ENCODE results near the gene SNRPD3.

DNA sequence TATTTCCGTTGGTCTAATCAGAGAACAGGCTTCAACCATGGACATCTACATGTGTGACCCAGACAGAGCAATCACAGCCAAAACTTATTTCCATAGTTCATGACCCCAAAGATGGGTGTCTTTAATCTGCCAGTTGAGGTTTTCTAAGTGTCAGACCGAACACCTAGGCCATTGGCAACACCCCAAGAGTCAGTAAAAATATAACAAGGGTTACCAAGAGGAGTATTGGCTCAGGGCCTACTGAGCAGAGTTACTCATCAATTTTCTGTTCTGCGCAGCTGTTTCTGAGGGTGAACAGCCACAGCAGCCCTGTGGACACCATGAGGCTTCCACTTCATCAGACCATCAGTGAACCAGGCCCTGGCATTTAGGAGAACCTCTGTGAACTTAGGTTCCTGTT lies 19.7 kb upstream of the SNRPD3 start:
- TF ChIP-seq, protein P1, sequence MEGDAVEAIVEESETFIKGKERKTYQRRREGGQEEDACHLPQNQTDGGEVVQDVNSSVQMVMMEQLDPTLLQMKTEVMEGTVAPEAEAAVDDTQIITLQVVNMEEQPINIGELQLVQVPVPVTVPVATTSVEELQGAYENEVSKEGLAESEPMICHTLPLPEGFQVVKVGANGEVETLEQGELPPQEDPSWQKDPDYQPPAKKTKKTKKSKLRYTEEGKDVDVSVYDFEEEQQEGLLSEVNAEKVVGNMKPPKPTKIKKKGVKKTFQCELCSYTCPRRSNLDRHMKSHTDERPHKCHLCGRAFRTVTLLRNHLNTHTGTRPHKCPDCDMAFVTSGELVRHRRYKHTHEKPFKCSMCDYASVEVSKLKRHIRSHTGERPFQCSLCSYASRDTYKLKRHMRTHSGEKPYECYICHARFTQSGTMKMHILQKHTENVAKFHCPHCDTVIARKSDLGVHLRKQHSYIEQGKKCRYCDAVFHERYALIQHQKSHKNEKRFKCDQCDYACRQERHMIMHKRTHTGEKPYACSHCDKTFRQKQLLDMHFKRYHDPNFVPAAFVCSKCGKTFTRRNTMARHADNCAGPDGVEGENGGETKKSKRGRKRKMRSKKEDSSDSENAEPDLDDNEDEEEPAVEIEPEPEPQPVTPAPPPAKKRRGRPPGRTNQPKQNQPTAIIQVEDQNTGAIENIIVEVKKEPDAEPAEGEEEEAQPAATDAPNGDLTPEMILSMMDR (IDR thresholded peaks at IDR 0.05): no peak
- no peak for TF ChIP-seq POLR2A (IDR thresholded peaks at IDR 0.05)
